Endometrial microvascular endothelial cells (primary cell): ENCODE measurements around the gene BDKRB1. TPM values are rescaled to one million over a fixed set of nuclear protein-coding genes. Genes with fewer than 3 reads are reported as not detected.

Experiments
- in situ Hi-C: cut with HindIII; loops from 2 replicates; pipeline ENCODE4 v1.10.0; 2017; ENCODE audit warnings: low sequenced_read_pairs, low pct_unique_long_range_greater_than_20kb; ENCODE audit errors: inconsistent ontology term
- total RNA-seq: library from RNA; depleted of rRNA; stranded (reverse); fragments of >200 nt; gene quantifications from one replicate; pipeline ENCODE4 v1.2.3, GENCODE V29; 2015; ENCODE audit errors: inconsistent ontology term

BDKRB1 gene
- not detected for total RNA-seq

GRCh38 chr14:96255501-96256366 is at the start of gene BDKRB1:
Gene BDKRB1, plus strand, starts transcription at chr14:96256210. Its CDS starts 7,473 bp downstream, at chr14:96263683.
- in situ Hi-C loops, result no loop called here

- in situ Hi-C loops, result no loop called here
Measured at GRCh38 chr14:96206461-96206860, 49.5 kb upstream of the BDKRB1 start.

- in situ Hi-C loops, result no loop called here
Measured at GRCh38 chr14:96207686-96208085, 48.3 kb upstream of the BDKRB1 start.

- in situ Hi-C loops, result no loop called here
Measured at GRCh38 chr14:96208739-96209138, 47.3 kb upstream of the BDKRB1 start.

GRCh38 chr14:96212140-96212539 is 43.9 kb upstream of the BDKRB1 start:
- in situ Hi-C loops, result no loop called here

- in situ Hi-C loops, result no loop called here
Measured at GRCh38 chr14:96212896-96213295, 43.1 kb upstream of the BDKRB1 start.

- in situ Hi-C loops, result no loop called here
Measured at GRCh38 chr14:96213871-96214465, 42.0 kb upstream of the BDKRB1 start.

GRCh38 chr14:96214793-96215192 is 41.2 kb upstream of the BDKRB1 start:
- in situ Hi-C loops, result no loop called here

- in situ Hi-C loops, result no loop called here
Measured at GRCh38 chr14:96215452-96216244, 40.4 kb upstream of the BDKRB1 start.

GRCh38 chr14:96216627-96217026 is 39.4 kb upstream of the BDKRB1 start:
- in situ Hi-C loops, result no loop called here

GRCh38 chr14:96217376-96217913 is 38.6 kb upstream of the BDKRB1 start:
- in situ Hi-C loops, result no loop called here

- in situ Hi-C loops, result no loop called here
Measured at GRCh38 chr14:96221109-96221650, 34.8 kb upstream of the BDKRB1 start.

GRCh38 chr14:96221841-96222240 is 34.2 kb upstream of the BDKRB1 start:
- in situ Hi-C loops, result no loop called here

- in situ Hi-C loops, result no loop called here
Measured at GRCh38 chr14:96224480-96225096, 31.4 kb upstream of the BDKRB1 start.

GRCh38 chr14:96225213-96225612 is 30.8 kb upstream of the BDKRB1 start:
- in situ Hi-C loops, result no loop called here

- in situ Hi-C loops, result no loop called here
Measured at GRCh38 chr14:96225745-96226151, 30.3 kb upstream of the BDKRB1 start.

- in situ Hi-C loops, result no loop called here
Measured at GRCh38 chr14:96227428-96227827, 28.6 kb upstream of the BDKRB1 start.

- in situ Hi-C loops, result no loop called here
Measured at GRCh38 chr14:96229315-96229714, 26.7 kb upstream of the BDKRB1 start.

- in situ Hi-C loops, result no loop called here
Measured at GRCh38 chr14:96231056-96231455, 25.0 kb upstream of the BDKRB1 start.
